DOHH2 (cell line): ENCODE data around the gene ANOS1.

Experiments used
- CTCF ChIP-seq: fragments of 200-600 bp; sonication (generic); IDR thresholded peaks from one replicate; pipeline ENCODE4 v1.5.1; 2014; ENCODE audit warnings: antibody characterized with exemption, mild to moderate bottlenecking, low read depth, low read length; ENCODE audit not compliant: poor library complexity, severe bottlenecking
- EZH2phosphoT487 ChIP-seq: fragments of 200-600 bp; sonication (generic); IDR thresholded peaks from 2 replicates; pipeline ENCODE4 v1.6.1; 2017; ENCODE audit warnings: borderline replicate concordance, mild to moderate bottlenecking, antibody characterized with exemption, low read length, moderate library complexity, mixed read lengths

GRCh38 chrX:8675006-8675630 is 56.8 kb downstream of the ANOS1 start:
- TF ChIP-seq CTCF = no peak
- no peak for TF ChIP-seq EZH2phosphoT487
